C1 segment of cervical spinal cord (tissue), 14 donors: ENCODE results near the gene UNK.
"Not testable (repeated sequence)": the region's sequence is repeated elsewhere in the genome, so short reads cannot be mapped to it uniquely, and the experiment has no call there.

Experiments
- DNase-seq, 14 donors: peaks; one replicate each; lab custom pipeline; 2025; lab: John Stamatoyannopoulos, UW

Gene UNK

GRCh38 chr17:75847614-75848522, 63.3 kb downstream of the UNK start:
- DNase-seq, result no peak

DNA sequence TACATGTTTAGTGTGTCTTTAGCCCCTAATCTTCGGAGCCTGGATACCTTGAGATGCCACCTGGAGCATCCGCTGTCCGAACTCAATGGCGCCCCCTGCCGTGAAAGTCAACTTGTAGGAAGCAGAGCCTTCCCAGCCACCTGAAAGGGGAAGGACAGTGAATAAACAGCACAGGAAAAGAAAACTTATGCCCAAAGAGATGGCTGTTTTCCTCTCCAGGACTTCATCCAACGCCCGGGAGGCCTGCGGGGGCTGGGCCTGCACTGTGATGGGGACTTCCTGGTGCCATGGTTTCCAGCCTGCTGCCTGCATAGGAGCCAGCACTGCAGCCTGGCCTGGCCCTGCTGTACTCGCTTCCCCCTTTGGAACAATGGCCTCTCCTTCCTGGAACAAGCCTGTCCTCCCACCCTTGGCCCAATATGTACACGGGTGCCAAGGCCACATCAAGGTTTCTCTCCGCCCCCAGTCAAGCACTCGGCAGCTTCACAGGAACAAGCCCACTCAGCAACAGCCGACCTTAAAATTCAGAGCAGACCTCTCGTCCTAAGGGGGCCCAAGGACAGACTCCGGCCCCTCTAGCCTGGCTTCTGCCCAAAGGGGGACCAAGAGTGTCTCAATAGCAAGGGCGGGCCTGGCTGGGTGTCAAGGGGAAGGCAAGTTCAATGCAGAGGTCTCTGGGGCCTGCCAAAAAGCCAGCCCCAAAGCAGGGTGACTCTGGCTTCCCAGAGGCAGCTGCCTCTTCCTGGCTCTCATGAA, 64.1 kb downstream of the UNK start:
- peak in 11 of 14 donors; percentile 29 to 91 (median 75) for DNase-seq

GRCh38 chr17:75849279-75849646, 64.7 kb downstream of the UNK start:
- DNase-seq, result peak in 1 of 14 donors; percentile 70

GRCh38 chr17:75849724-75850123, 65.1 kb downstream of the UNK start:
- peak in 2 of 14 donors; percentile 26 to 61 for DNase-seq

DNA sequence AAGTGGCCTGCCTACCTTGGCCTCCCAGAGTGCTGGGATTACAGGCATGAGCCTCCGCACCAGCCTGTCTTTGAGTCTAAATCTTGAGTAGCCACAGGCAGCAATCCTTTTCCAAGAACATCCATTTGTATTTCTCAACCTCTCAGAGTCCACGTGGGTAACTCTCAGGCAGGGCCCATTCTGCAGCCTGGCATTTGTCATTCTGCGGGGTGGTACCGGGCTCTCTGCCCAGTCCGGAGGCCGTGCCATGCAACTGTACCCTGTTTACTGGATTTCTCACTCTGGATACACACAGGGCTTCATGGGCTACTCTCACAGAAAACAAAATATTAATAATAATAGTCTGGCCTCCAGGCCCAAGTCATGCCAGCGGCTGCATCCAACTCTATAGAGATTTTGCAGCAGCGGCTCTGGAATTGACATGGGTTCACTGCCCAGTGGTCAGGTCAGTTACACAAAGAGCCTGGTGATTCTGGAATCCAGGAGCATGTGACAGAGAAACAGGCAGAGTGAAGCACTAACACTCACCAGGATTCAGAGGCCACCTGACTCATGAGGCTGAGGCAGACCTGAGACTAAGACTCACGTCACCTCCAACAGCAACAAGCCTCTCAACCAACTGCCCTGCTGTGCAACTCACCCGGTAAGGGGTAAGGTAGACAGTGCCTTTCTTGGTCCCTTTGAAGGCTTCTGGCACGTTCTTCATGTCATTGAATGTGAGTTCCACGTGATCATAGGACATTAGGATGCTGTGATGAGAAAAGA, 66.5 kb downstream of the UNK start:
- peak in 11 of 14 donors; percentile 37 to 90 (median 75) for DNase-seq

GRCh38 chr17:75851693-75851991, 67.0 kb downstream of the UNK start:
- DNase-seq, result peak in 2 of 14 donors; percentile 51 to 74

GRCh38 chr17:75853433-75853832, 68.8 kb downstream of the UNK start:
- DNase-seq, result no peak

- peak in 7 of 14 donors; percentile 25 to 62 (median 43) for DNase-seq
Measured at GRCh38 chr17:75854101-75854748, 69.6 kb downstream of the UNK start.

DNA sequence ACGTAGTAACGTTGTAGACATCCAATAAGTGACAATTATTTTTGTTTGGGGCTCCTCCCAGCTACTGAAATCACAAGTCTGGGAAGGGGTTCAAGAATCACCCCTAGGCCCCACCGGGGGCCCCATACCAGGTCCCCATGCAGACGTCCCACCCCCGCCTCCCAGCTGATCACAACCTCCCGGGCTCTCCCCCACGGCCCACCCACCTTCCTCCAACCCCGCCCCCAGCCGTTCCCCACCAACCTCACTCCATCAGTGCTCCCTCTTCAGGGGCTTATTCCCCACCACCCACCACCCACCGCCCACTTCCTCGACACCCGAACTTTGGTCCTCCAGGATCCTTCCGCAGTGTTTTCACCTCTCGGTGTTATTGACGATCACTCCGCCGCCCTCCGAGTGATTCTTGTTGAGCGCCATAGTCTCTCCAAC, 70.3 kb downstream of the UNK start:
- DNase-seq, result peak in 1 of 14 donors; percentile 86

- DNase-seq, result peak; percentile 81 to 100 (median 98)
Measured at GRCh38 chr17:75855310-75856061, 70.9 kb downstream of the UNK start, which contains the start of gene WBP2. Gene WBP2 (minus strand): TSS chr17:75855335. CDS start chr17:75855297, 38 bp downstream.

GRCh38 chr17:75856062-75856756, 71.6 kb downstream of the UNK start:
- DNase-seq, result peak in 6 of 14 donors; percentile 22 to 71 (median 60)

- DNase-seq, result not testable (repeated sequence)
Measured at GRCh38 chr17:75859358-75859757, 74.8 kb downstream of the UNK start.

DNA sequence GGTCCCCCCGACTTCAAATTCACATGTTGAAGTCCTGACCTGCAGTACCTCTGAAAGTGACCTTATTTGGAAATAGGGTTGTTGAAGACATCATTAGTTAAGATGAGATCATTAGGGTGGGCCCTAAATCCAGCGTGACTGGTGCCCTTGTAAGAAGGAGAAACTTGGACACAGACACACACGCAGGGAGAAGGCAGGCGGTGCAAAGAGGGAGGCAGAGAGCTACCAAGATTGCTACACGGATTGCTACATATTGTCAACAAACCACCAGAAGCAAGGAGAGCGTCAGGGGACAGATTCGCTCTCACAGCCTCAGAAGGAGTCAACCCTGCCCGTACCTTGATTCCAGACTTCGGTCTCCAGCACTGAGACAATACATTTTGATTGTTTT, 77.3 kb downstream of the UNK start:
- no peak for DNase-seq

DNA sequence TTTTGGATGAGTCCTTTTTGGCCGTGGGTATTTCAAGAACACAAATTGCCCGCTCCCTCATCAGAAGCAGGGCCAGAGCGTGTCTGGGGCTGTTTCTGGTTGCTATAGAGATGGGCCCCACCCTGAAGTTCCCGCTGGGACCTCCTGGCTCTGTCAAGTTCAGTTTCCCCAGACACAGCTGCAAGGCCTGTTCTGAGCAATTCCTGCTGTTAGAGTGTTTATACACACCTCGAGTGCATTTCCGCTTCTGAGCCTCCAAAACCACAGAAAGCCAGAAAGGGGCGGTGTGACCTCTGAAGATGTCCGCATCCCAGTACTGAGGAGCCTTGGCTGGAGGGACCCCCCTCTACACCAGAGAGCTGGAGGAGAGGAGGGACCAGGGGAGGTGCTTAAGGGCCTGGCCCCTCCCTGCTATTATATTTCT, 79.9 kb downstream of the UNK start:
- no peak for DNase-seq

- not testable (repeated sequence) for DNase-seq
Measured at GRCh38 chr17:75864887-75865286, 80.3 kb downstream of the UNK start.

GRCh38 chr17:75865404-75866188, 81.0 kb downstream of the UNK start:
- not testable (repeated sequence) for DNase-seq

GRCh38 chr17:75868730-75869281, 84.2 kb downstream of the UNK start:
- DNase-seq, result peak in 1 of 14 donors; percentile 57

- DNase-seq, result peak in 12 of 14 donors; percentile 36 to 92 (median 80)
Measured at GRCh38 chr17:75869282-75870141, 84.9 kb downstream of the UNK start.
